ENCODE measurements around the gene PCNT. TPM values are rescaled to one million over a fixed set of nuclear protein-coding genes. Genes with fewer than 3 reads are reported as not detected.

PCNT gene
- total RNA-seq, 1 experiment from 2014 or later = 41.0 TPM

DNA sequence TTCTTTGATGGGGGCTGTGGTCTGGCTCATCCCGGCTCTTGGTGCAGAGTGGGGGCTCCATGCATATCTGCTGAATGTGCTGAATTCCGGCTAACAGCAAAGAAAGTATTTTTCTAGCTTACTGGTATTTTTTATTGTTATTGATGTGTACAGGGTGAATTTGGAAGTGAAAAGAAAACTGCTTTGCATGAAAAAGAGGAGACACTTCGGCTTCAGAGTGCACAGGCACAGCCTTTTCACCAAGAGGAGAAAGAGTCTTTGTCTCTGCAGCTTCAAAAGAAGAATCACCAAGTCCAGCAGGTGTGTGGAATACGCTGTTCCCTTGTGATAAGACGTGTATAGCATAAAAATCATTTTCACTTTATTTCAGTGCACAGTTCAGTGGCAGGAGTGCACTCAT is 57.6 kb downstream of the PCNT start (continued):
- no peak for TF ChIP-seq SMAD4 (CRISPR knock-in tag; IDR thresholded peaks at IDR 0.05)
- no peak for TF ChIP-seq ETV6 (CRISPR knock-in tag; IDR thresholded peaks at IDR 0.05)
- TF ChIP-seq, protein P1, sequence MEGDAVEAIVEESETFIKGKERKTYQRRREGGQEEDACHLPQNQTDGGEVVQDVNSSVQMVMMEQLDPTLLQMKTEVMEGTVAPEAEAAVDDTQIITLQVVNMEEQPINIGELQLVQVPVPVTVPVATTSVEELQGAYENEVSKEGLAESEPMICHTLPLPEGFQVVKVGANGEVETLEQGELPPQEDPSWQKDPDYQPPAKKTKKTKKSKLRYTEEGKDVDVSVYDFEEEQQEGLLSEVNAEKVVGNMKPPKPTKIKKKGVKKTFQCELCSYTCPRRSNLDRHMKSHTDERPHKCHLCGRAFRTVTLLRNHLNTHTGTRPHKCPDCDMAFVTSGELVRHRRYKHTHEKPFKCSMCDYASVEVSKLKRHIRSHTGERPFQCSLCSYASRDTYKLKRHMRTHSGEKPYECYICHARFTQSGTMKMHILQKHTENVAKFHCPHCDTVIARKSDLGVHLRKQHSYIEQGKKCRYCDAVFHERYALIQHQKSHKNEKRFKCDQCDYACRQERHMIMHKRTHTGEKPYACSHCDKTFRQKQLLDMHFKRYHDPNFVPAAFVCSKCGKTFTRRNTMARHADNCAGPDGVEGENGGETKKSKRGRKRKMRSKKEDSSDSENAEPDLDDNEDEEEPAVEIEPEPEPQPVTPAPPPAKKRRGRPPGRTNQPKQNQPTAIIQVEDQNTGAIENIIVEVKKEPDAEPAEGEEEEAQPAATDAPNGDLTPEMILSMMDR (IDR thresholded peaks at IDR 0.05) = no peak

DNA sequence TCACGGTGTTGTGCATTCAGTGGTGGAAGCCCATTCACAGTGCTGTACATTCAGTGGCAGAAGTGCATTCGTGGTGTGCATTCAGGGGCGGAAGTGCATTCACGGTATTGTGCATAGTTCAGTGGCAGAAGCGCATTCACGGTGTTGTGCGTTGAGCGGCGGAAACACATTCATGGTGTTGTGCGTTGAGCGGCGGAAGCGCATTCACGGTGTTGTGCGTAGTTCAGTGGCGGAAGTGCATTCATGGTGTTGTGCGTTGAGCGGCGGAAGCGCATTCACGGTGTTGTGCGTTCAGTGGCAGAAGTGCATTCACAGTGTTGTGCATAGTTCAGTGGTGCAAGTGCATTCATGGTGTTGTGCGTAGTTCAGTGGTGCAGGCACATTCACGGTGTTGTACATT is 60.6 kb downstream of the PCNT start:
- ChIA-PET POLR2A (no interaction called here), CTCF (no interaction called here)
- ATAC-seq (no peak), DNase-seq (ENCODE audit: low spot score) (no peak)
- Mint-ChIP-seq H3K4me1 (peaks cover 21% of the 10 kb centered on the region), H3K27me3 (ENCODE audit: low read depth) (no peaks in the 10 kb centered on the region), H3K27ac (peak overlapping the region; percentile 34; the same call in 1 of the 2 replicates), H3K4me3 (no peak overlapping the region), H3K9me3 (peaks cover 28% of the 10 kb centered on the region), H3K36me3 (peaks cover 52% of the 10 kb centered on the region)
- TF ChIP-seq, protein P2, sequence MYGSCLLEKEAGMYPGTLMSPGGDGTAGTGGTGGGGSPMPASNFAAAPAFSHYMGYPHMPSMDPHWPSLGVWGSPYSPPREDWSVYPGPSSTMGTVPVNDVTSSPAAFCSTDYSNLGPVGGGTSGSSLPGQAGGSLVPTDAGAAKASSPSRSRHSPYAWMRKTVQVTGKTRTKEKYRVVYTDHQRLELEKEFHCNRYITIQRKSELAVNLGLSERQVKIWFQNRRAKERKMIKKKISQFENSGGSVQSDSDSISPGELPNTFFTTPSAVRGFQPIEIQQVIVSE (CRISPR knock-in tag; IDR thresholded peaks at IDR 0.05; ENCODE audit: borderline replicate concordance) = no peak
- no peak for TF ChIP-seq NR1H2 (CRISPR knock-in tag; IDR thresholded peaks at IDR 0.05)
- TF ChIP-seq, protein P3, sequence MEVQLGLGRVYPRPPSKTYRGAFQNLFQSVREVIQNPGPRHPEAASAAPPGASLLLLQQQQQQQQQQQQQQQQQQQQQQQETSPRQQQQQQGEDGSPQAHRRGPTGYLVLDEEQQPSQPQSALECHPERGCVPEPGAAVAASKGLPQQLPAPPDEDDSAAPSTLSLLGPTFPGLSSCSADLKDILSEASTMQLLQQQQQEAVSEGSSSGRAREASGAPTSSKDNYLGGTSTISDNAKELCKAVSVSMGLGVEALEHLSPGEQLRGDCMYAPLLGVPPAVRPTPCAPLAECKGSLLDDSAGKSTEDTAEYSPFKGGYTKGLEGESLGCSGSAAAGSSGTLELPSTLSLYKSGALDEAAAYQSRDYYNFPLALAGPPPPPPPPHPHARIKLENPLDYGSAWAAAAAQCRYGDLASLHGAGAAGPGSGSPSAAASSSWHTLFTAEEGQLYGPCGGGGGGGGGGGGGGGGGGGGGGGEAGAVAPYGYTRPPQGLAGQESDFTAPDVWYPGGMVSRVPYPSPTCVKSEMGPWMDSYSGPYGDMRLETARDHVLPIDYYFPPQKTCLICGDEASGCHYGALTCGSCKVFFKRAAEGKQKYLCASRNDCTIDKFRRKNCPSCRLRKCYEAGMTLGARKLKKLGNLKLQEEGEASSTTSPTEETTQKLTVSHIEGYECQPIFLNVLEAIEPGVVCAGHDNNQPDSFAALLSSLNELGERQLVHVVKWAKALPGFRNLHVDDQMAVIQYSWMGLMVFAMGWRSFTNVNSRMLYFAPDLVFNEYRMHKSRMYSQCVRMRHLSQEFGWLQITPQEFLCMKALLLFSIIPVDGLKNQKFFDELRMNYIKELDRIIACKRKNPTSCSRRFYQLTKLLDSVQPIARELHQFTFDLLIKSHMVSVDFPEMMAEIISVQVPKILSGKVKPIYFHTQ (CRISPR knock-in tag; IDR thresholded peaks at IDR 0.05) = no peak
- TF ChIP-seq, protein P4, sequence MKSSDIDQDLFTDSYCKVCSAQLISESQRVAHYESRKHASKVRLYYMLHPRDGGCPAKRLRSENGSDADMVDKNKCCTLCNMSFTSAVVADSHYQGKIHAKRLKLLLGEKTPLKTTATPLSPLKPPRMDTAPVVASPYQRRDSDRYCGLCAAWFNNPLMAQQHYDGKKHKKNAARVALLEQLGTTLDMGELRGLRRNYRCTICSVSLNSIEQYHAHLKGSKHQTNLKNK (CRISPR knock-in tag; IDR thresholded peaks at IDR 0.05) = no peak
- TF ChIP-seq ZNF396 (CRISPR knock-in tag; IDR thresholded peaks at IDR 0.05; ENCODE audit: borderline replicate concordance) = no peak
- no peak for TF ChIP-seq ZNF671 (CRISPR knock-in tag; IDR thresholded peaks at IDR 0.05)
- TF ChIP-seq, protein P5, sequence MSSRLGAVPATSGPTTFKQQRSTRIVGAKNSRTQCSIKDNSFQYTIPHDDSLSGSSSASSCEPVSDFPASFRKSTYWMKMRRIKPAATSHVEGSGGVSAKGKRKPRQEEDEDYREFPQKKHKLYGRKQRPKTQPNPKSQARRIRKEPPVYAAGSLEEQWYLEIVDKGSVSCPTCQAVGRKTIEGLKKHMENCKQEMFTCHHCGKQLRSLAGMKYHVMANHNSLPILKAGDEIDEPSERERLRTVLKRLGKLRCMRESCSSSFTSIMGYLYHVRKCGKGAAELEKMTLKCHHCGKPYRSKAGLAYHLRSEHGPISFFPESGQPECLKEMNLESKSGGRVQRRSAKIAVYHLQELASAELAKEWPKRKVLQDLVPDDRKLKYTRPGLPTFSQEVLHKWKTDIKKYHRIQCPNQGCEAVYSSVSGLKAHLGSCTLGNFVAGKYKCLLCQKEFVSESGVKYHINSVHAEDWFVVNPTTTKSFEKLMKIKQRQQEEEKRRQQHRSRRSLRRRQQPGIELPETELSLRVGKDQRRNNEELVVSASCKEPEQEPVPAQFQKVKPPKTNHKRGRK (CRISPR knock-in tag; IDR thresholded peaks at IDR 0.05; ENCODE audit: borderline replicate concordance) = no peak
- TF ChIP-seq FOXP1 (CRISPR knock-in tag; IDR thresholded peaks at IDR 0.05; ENCODE audit: borderline replicate concordance) = no peak
- no peak for TF ChIP-seq EMX1 (CRISPR knock-in tag; IDR thresholded peaks at IDR 0.05)
- TF ChIP-seq HMGA2 (CRISPR knock-in tag; IDR thresholded peaks at IDR 0.05) = no peak
- TF ChIP-seq, protein P6, sequence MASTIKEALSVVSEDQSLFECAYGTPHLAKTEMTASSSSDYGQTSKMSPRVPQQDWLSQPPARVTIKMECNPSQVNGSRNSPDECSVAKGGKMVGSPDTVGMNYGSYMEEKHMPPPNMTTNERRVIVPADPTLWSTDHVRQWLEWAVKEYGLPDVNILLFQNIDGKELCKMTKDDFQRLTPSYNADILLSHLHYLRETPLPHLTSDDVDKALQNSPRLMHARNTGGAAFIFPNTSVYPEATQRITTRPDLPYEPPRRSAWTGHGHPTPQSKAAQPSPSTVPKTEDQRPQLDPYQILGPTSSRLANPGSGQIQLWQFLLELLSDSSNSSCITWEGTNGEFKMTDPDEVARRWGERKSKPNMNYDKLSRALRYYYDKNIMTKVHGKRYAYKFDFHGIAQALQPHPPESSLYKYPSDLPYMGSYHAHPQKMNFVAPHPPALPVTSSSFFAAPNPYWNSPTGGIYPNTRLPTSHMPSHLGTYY (CRISPR knock-in tag; IDR thresholded peaks at IDR 0.05) = no peak
- TF ChIP-seq, protein P7, sequence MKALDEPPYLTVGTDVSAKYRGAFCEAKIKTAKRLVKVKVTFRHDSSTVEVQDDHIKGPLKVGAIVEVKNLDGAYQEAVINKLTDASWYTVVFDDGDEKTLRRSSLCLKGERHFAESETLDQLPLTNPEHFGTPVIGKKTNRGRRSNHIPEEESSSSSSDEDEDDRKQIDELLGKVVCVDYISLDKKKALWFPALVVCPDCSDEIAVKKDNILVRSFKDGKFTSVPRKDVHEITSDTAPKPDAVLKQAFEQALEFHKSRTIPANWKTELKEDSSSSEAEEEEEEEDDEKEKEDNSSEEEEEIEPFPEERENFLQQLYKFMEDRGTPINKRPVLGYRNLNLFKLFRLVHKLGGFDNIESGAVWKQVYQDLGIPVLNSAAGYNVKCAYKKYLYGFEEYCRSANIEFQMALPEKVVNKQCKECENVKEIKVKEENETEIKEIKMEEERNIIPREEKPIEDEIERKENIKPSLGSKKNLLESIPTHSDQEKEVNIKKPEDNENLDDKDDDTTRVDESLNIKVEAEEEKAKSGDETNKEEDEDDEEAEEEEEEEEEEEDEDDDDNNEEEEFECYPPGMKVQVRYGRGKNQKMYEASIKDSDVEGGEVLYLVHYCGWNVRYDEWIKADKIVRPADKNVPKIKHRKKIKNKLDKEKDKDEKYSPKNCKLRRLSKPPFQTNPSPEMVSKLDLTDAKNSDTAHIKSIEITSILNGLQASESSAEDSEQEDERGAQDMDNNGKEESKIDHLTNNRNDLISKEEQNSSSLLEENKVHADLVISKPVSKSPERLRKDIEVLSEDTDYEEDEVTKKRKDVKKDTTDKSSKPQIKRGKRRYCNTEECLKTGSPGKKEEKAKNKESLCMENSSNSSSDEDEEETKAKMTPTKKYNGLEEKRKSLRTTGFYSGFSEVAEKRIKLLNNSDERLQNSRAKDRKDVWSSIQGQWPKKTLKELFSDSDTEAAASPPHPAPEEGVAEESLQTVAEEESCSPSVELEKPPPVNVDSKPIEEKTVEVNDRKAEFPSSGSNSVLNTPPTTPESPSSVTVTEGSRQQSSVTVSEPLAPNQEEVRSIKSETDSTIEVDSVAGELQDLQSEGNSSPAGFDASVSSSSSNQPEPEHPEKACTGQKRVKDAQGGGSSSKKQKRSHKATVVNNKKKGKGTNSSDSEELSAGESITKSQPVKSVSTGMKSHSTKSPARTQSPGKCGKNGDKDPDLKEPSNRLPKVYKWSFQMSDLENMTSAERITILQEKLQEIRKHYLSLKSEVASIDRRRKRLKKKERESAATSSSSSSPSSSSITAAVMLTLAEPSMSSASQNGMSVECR (CRISPR knock-in tag; IDR thresholded peaks at IDR 0.05; ENCODE audit: borderline replicate concordance) = no peak
- no peak for TF ChIP-seq FOXJ3 (CRISPR knock-in tag; IDR thresholded peaks at IDR 0.05; ENCODE audit: borderline replicate concordance)
- no peak for TF ChIP-seq GTF2I (CRISPR knock-in tag; conservative IDR thresholded peaks at IDR 0.05)
- no peak for TF ChIP-seq MXD4 (CRISPR knock-in tag; IDR thresholded peaks at IDR 0.05; ENCODE audit: borderline replicate concordance)
